PC-3 (cell line): ENCODE results near the gene USP19. TPM values are rescaled to one million over a fixed set of nuclear protein-coding genes. Genes with fewer than 3 reads are reported as not detected.

ENCODE experiments used
- ATAC-seq: fragments of 200-7000 bp; cut with Tn5 transposase; 2 replicates; pipeline ENCODE4 v1.9.1; 2020; ENCODE audit warnings: mild to moderate bottlenecking, moderate library complexity
- BruUV-seq: library from RNA; stranded (reverse); fragments of 400-500 nt; replicated peaks from 2 replicates; lab custom pipeline; 2021; lab: Mats Ljungman, UMichigan
- CTCF ChIA-PET: fragments of 300-600 bp; sonication (Branson Sonifier 250); formaldehyde crosslinking; loops from one replicate; lab custom pipeline; 2022; ENCODE audit warnings: antibody characterized with exemption; lab: Charles Lee
- POLR2A ChIA-PET: fragments of 300-600 bp; sonication (Branson Sonifier 250); formaldehyde crosslinking; loops from one replicate; lab custom pipeline; 2022; ENCODE audit warnings: antibody characterized with exemption; ENCODE audit not compliant: unreplicated experiment; lab: Charles Lee
- DNase-seq: peaks from one replicate; pipeline ENCODE4 v3.0.0-alpha.2; 2015
- H2AFZ ChIP-seq: fragments of 300-600 bp; sonication (generic); 2 replicates; pipeline ENCODE4 v1.6.0; 2016; ENCODE audit warnings: antibody characterized with exemption, low read length
- H3F3A ChIP-seq: fragments of 300-600 bp; sonication (generic); one replicate; pipeline ENCODE4 v1.6.0; 2017; ENCODE audit warnings: antibody characterized with exemption, low read length, control low read depth, mild to moderate bottlenecking; ENCODE audit not compliant: unreplicated experiment
- H3K27ac ChIP-seq: fragments of 300-600 bp; sonication (generic); 2 replicates; pipeline ENCODE4 v1.5.1; 2016; ENCODE audit warnings: mild to moderate bottlenecking, low read length
- H3K27me3 ChIP-seq: fragments of 300-600 bp; sonication (generic); 2 replicates; pipeline ENCODE4 v1.6.1; 2016; ENCODE audit warnings: low read length, mixed read lengths
- H3K36me3 ChIP-seq: fragments of 300-600 bp; sonication (generic); 2 replicates; pipeline ENCODE4 v1.6.1; 2016; ENCODE audit warnings: low read depth, mixed run types, low read length, mixed read lengths
- H3K4me1 ChIP-seq: fragments of 300-600 bp; sonication (generic); 2 replicates; pipeline ENCODE4 v1.5.1; 2016; ENCODE audit warnings: low read length; ENCODE audit not compliant: insufficient read depth
- H3K4me2 ChIP-seq: fragments of 300-600 bp; sonication (generic); 2 replicates; pipeline ENCODE4 v1.6.0; 2016; ENCODE audit warnings: low read length
- H3K4me3 ChIP-seq: fragments of 300-600 bp; sonication (generic); 2 replicates; pipeline ENCODE4 v1.5.1; 2016; ENCODE audit warnings: mild to moderate bottlenecking, low read length, mixed read lengths
- H3K79me2 ChIP-seq: fragments of 300-600 bp; sonication (generic); 2 replicates; pipeline ENCODE4 v1.6.1; 2017; ENCODE audit warnings: low read length, mixed read lengths
- H3K9ac ChIP-seq: fragments of 300-600 bp; sonication (generic); 2 replicates; pipeline ENCODE4 v1.6.0; 2016; ENCODE audit warnings: mild to moderate bottlenecking, low read length
- H3K9me2 ChIP-seq: fragments of 300-600 bp; sonication (generic); replicated peaks from 2 replicates; pipeline ENCODE4 v1.6.1; 2016; ENCODE audit warnings: mixed run types, low read length, mixed read lengths
- H3K9me3 ChIP-seq: fragments of 300-600 bp; sonication (generic); 2 replicates; pipeline ENCODE4 v1.6.1; 2016; ENCODE audit warnings: low read length, mixed read lengths
- H4K20me1 ChIP-seq: fragments of 300-600 bp; sonication (generic); 2 replicates; pipeline ENCODE4 v1.6.1; 2016; ENCODE audit warnings: low read length, mixed read lengths
- EZH2 ChIP-seq: fragments of 300-600 bp; sonication (generic); IDR thresholded peaks from one replicate; pipeline ENCODE4 v1.6.1; 2017; ENCODE audit warnings: antibody characterized with exemption, mild to moderate bottlenecking, low read length; ENCODE audit not compliant: unreplicated experiment
- EZH2phosphoT487 ChIP-seq: fragments of 300-600 bp; sonication (generic); IDR thresholded peaks from 2 replicates; pipeline ENCODE4 v1.6.1; 2018; ENCODE audit warnings: mild to moderate bottlenecking, antibody characterized with exemption, low read length, borderline replicate concordance
- intact Hi-C: fragments of 100-400 bp; cut with micrococcal nuclease; formaldehyde crosslinking; loops from 2 replicates; pipeline ENCODE4 v1.9.0; 2023
- total RNA-seq: library from RNA; depleted of rRNA; stranded (reverse); fragments of >200 nt; gene quantifications from 2 replicates; pipeline ENCODE4 v1.2.3, GENCODE V29; 2014
- TF ChIP-seq, protein P1 (sequence below): fragments of 300-600 bp; sonication (generic); conservative IDR thresholded peaks from 2 replicates; pipeline ENCODE4 v1.5.1; 2017; ENCODE audit warnings: antibody characterized with exemption, low read depth, mild to moderate bottlenecking, low read length

Gene USP19
- total RNA-seq, 1 experiment from 2014 or later, result 84.4 TPM

DNA sequence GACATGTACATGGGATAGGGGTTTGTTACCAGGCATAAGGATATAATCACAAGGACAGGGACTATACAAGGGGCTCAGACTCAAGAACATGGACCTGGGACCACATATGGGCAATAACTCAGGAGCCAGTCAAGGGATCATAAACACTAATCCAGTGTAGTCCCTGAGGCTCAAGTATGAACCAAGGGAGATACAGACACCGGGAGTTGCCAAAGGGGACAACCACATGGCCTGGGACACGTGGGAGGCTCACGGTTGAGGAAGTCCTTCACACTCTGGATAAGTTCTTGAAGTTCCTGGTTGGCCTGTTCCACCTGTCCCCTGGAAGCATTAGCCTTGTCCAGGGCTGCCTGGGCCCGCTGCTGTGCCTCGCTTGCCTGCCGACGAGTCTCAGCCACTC is 1.8 kb upstream of the USP19 start:
- H3K27ac ChIP-seq, result no peak overlapping the region
- no peaks in the 10 kb centered on the region for H4K20me1 ChIP-seq
- ChIA-PET POLR2A (no interaction called here), CTCF (no interaction called here)
- peaks cover 7% of the 10 kb centered on the region for H3F3A ChIP-seq
- BruUV-seq, result no TSS peak
- DNase-seq (no peak), ATAC-seq (no peak)
- H2AFZ ChIP-seq, result no peak overlapping the region
- H3K9me3 ChIP-seq, result no peaks in the 10 kb centered on the region
- H3K4me1 ChIP-seq, result peaks cover 15% of the 10 kb centered on the region
- intact Hi-C loops, result no loop called here
- no peak overlapping the region for H3K9ac ChIP-seq
- H3K9me2 ChIP-seq, result no peaks in the 10 kb centered on the region
- no peaks in the 10 kb centered on the region for H3K27me3 ChIP-seq
- no peak overlapping the region for H3K4me2 ChIP-seq
- peaks cover 20% of the 10 kb centered on the region for H3K79me2 ChIP-seq
- H3K36me3 ChIP-seq, result peaks cover 16% of the 10 kb centered on the region
- TF ChIP-seq EZH2phosphoT487 (no peak), EZH2 (no peak)
- TF ChIP-seq, protein P1, sequence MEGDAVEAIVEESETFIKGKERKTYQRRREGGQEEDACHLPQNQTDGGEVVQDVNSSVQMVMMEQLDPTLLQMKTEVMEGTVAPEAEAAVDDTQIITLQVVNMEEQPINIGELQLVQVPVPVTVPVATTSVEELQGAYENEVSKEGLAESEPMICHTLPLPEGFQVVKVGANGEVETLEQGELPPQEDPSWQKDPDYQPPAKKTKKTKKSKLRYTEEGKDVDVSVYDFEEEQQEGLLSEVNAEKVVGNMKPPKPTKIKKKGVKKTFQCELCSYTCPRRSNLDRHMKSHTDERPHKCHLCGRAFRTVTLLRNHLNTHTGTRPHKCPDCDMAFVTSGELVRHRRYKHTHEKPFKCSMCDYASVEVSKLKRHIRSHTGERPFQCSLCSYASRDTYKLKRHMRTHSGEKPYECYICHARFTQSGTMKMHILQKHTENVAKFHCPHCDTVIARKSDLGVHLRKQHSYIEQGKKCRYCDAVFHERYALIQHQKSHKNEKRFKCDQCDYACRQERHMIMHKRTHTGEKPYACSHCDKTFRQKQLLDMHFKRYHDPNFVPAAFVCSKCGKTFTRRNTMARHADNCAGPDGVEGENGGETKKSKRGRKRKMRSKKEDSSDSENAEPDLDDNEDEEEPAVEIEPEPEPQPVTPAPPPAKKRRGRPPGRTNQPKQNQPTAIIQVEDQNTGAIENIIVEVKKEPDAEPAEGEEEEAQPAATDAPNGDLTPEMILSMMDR, result no peak
- no peak overlapping the region for H3K4me3 ChIP-seq

DNA sequence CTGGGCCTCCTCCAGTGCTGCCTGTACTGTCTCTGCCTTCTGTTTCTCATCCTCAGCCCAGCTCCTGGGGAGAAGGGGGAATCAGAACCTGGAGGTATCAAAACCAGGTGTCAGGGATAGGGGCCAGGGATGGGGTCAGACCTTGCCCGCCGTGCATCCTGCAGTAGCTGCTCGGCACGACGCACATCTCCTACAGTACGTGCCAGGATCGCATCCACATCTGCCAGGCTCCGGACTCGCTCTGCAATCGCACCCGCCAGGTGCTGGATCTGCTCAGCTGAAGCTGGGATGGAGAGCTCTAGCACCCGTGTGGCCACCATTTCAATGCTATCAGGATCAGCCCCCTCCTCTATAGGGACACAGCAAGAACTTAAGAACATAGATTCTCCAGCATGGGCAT is 1.4 kb upstream of the USP19 start:
- intact Hi-C loops, result no loop called here
- H3K79me2 ChIP-seq, result peaks cover 20% of the 10 kb centered on the region
- DNase-seq, result no peak
- peaks cover 7% of the 10 kb centered on the region for H3F3A ChIP-seq
- no peak overlapping the region for H3K27ac ChIP-seq
- H3K27me3 ChIP-seq, result no peaks in the 10 kb centered on the region
- no peak for ATAC-seq
- ChIA-PET CTCF (interaction anchor here (0.5 kb wide), 1 partner anchor 49 kb away, joined by 3 read pairs; the partner anchor contains the start of gene KLHDC8B), POLR2A (no interaction called here)
- H3K4me3 ChIP-seq, result no peak overlapping the region
- H3K9me2 ChIP-seq, result no peaks in the 10 kb centered on the region
- TF ChIP-seq, protein P1, result no peak
- no peak for TF ChIP-seq EZH2phosphoT487
- TF ChIP-seq EZH2, result no peak
- H2AFZ ChIP-seq, result no peak overlapping the region
- H3K36me3 ChIP-seq, result peaks cover 21% of the 10 kb centered on the region
- no peak overlapping the region for H3K9ac ChIP-seq
- no peak overlapping the region for H3K4me2 ChIP-seq
- BruUV-seq, result no TSS peak
- H3K9me3 ChIP-seq, result no peaks in the 10 kb centered on the region
- peaks cover 15% of the 10 kb centered on the region for H3K4me1 ChIP-seq
- no peaks in the 10 kb centered on the region for H4K20me1 ChIP-seq

DNA sequence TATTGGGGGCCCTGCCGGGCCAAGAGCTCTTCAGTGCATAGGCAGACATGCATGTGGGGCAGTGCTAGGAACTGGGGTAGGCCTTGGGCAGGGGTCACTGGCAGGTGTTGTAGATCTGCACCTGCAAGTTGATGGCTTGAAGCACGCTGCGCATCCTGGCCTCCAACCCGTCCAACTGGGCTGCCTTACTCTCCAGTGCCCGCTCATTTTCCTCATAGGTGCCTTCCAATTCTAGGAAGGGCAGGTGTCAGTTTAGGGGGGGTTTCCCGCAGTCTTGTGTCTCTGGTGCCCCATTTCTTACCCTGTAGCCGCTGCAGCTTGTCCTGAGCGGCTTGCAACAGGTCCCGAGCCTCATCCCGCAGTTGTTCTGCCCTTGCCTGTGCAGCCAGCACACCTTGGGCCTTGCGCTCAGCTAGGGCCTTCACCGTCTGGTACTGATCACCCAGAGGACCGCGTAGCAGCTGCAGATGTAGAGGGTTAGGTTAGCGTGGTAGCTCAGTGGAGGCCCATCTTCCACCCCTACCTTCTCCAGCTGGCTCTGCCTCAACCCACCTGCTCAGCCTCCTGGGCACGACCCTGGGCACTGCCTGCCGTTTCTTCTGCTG is 611 bp upstream of the USP19 start:
- Histone ChIP-seq H3K4me1 (peaks cover 15% of the 10 kb centered on the region), H3K9me2 (no peaks in the 10 kb centered on the region), H3K27me3 (no peaks in the 10 kb centered on the region), H3F3A (peaks cover 7% of the 10 kb centered on the region), H3K4me2 (peak overlapping the region; percentile 96; the same call in 1 of the 2 replicates), H3K9me3 (no peaks in the 10 kb centered on the region), H3K79me2 (peaks cover 20% of the 10 kb centered on the region), H4K20me1 (no peaks in the 10 kb centered on the region), H3K27ac (peak overlapping the region; percentile 83), H3K36me3 (peaks cover 28% of the 10 kb centered on the region), H3K9ac (peak overlapping the region; percentile 96), H2AFZ (peak overlapping the region; percentile 55), H3K4me3 (peak overlapping the region; percentile 85)
- DNase-seq (no peak), ATAC-seq (no peak)
- TSS peak; percentile 69 for BruUV-seq
- CTCF ChIA-PET, result interaction anchor here (0.5 kb wide), 1 partner anchor 50 kb away, joined by 3 read pairs; the partner anchor contains the start of gene KLHDC8B
- intact Hi-C loops, result no loop called here
- TF ChIP-seq EZH2 (no peak), EZH2phosphoT487 (no peak)
- TF ChIP-seq, protein P1, result no peak
- POLR2A ChIA-PET, result interaction anchor here (0.6 to 1.2 kb wide), 6 partner anchors 11 to 1211 kb away, joined by 3 to 9 read pairs (median 4); partner anchors contain the start of gene QRICH1
